ENCODE results near the gene WNK3.

The WNK3 gene

DNA sequence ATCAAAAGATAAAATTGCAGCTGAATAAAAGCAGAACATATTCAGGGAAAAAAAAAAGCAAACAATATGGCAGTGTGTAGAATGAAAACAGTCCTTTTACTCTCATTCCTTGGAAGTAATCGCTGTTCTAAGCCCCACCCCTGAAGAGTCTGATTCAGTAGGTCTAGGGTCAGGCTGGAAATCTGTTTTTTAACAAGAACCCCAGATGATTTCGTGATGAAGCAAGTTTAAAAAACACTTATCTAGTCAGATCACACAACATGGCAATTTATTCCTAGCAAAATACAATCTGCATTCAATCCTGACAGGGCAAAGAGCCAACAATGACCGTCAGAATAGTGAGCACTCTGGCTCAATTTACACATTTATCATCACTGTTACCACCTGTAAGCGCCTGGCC, 190.9 kb downstream of the WNK3 start:
- DNase-seq (ENCODE audit: low spot score): no peak

GRCh38 chrX:54157561-54157960, 200.3 kb downstream of the WNK3 start:
- DNase-seq (ENCODE audit: low spot score): no peak

Measured in activated CD4-positive, alpha-beta T cell treated with anti-CD3 and anti-CD28 coated beads, Interleukin-2, Interleukin-4, amounts not matched to agents 100 ng/mL and 50 ng/mL, durations not matched to agents 16 hours and 8 hours (primary cell).